MCF 10A (cell line): ENCODE data around the gene OCEL1. TPM values are rescaled to one million over a fixed set of nuclear protein-coding genes. Genes with fewer than 3 reads are reported as not detected.
A peak's percentile ranks its signal among the peaks of the same experiment; 100 is the strongest.

Source experiments
- BruUV-seq: library from RNA; stranded (reverse); fragments of 400-500 nt; replicated peaks from 2 replicates; lab custom pipeline; 2021; lab: Mats Ljungman, UMichigan
- CTCF ChIA-PET: fragments of 300-600 bp; sonication (Branson Sonifier 250); formaldehyde crosslinking; extraction: SDS; loops from one replicate; lab custom pipeline; 2021; ENCODE audit warnings: antibody characterized with exemption, inconsistent platforms; lab: Yijun Ruan, JAX
- POLR2A ChIA-PET: fragments of 300-600, 350-650 bp; sonication (Branson Sonifier 250); formaldehyde crosslinking; extraction: SDS; loops from one replicate; lab custom pipeline; 2020; ENCODE audit warnings: antibody characterized with exemption, inconsistent platforms; lab: Yijun Ruan, JAX
- DNase-seq: peaks from one replicate; pipeline ENCODE4 v3.0.0-alpha.2; 2018; ENCODE audit not compliant: unreplicated experiment
- H3K27ac Mint-ChIP-seq: one replicate; pipeline ENCODE4 v1.8.0; 2022; ENCODE audit warnings: mild to moderate bottlenecking, low read depth, mixed read lengths; ENCODE audit not compliant: unreplicated experiment
- H3K27me3 Mint-ChIP-seq: one replicate; pipeline ENCODE4 v1.8.0; 2022; ENCODE audit warnings: mixed read lengths; ENCODE audit not compliant: insufficient read depth, unreplicated experiment
- H3K36me3 Mint-ChIP-seq: one replicate; pipeline ENCODE4 v1.8.0; 2022; ENCODE audit warnings: mild to moderate bottlenecking, moderate library complexity, mixed read lengths; ENCODE audit not compliant: insufficient read depth, unreplicated experiment
- H3K4me1 Mint-ChIP-seq: one replicate; pipeline ENCODE4 v1.8.0; 2022; ENCODE audit warnings: mixed read lengths; ENCODE audit not compliant: insufficient read depth, unreplicated experiment
- H3K4me3 Mint-ChIP-seq: one replicate; pipeline ENCODE4 v1.8.0; 2022; ENCODE audit warnings: mild to moderate bottlenecking, moderate library complexity, mixed read lengths; ENCODE audit not compliant: unreplicated experiment
- H3K9me3 Mint-ChIP-seq: one replicate; pipeline ENCODE4 v1.8.0; 2022; ENCODE audit warnings: mixed read lengths; ENCODE audit not compliant: unreplicated experiment
- intact Hi-C: fragments of 100-400 bp; cut with micrococcal nuclease; formaldehyde crosslinking; loops from 2 replicates; pipeline ENCODE4 v1.14.1; 2022
- total RNA-seq: library from RNA; stranded (reverse); gene quantifications from 2 replicates; pipeline ENCODE4 v1.2.3, GENCODE V29; 2022
- TF ChIP-seq, protein P1 (sequence below): fragments of 200-600 bp; IDR thresholded peaks from one replicate; pipeline ENCODE4 v1.8.0; 2022; ENCODE audit warnings: antibody characterized with exemption, mild to moderate bottlenecking; ENCODE audit not compliant: unreplicated experiment

OCEL1 gene
- total RNA-seq, 1 experiment from 2014 or later, result 14.3 TPM

DNA sequence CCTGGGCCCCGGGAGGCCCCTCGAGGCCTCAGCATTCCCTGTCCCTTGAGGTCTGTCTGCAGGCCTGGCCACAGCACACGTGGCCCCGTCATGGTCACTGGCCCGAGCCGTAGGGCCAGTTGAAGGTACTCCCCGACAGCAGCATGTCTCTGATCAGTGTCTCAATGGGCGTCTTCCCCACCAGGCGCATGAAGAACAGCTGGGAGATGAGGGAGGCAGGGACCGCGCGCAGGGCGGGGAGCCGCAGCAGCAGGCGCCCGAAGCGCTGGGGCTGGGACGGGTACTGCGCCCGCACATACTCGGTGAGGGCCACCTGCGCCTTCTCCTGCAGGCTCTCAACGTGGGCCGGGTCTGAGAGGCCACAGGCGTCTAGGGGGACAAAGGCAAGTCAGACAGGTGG, 6.2 kb downstream of the OCEL1 start:
- no peak for DNase-seq
- H3K4me1 Mint-ChIP-seq, result no peaks in the 10 kb centered on the region
- H3K27ac Mint-ChIP-seq, result no peak overlapping the region
- H3K9me3 Mint-ChIP-seq, result no peaks in the 10 kb centered on the region
- BruUV-seq, result no TSS peak
- H3K4me3 Mint-ChIP-seq, result no peak overlapping the region
- intact Hi-C loops, result no loop called here
- ChIA-PET CTCF (interaction anchor here (0.6 kb wide), 1 partner anchor 553 kb away, joined by 3 read pairs; no protein-coding TSS in a partner anchor), POLR2A (no interaction called here)
- peaks cover 43% of the 10 kb centered on the region for H3K36me3 Mint-ChIP-seq
- H3K27me3 Mint-ChIP-seq, result no peaks in the 10 kb centered on the region
- TF ChIP-seq, protein P1, sequence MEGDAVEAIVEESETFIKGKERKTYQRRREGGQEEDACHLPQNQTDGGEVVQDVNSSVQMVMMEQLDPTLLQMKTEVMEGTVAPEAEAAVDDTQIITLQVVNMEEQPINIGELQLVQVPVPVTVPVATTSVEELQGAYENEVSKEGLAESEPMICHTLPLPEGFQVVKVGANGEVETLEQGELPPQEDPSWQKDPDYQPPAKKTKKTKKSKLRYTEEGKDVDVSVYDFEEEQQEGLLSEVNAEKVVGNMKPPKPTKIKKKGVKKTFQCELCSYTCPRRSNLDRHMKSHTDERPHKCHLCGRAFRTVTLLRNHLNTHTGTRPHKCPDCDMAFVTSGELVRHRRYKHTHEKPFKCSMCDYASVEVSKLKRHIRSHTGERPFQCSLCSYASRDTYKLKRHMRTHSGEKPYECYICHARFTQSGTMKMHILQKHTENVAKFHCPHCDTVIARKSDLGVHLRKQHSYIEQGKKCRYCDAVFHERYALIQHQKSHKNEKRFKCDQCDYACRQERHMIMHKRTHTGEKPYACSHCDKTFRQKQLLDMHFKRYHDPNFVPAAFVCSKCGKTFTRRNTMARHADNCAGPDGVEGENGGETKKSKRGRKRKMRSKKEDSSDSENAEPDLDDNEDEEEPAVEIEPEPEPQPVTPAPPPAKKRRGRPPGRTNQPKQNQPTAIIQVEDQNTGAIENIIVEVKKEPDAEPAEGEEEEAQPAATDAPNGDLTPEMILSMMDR, result no peak

DNA sequence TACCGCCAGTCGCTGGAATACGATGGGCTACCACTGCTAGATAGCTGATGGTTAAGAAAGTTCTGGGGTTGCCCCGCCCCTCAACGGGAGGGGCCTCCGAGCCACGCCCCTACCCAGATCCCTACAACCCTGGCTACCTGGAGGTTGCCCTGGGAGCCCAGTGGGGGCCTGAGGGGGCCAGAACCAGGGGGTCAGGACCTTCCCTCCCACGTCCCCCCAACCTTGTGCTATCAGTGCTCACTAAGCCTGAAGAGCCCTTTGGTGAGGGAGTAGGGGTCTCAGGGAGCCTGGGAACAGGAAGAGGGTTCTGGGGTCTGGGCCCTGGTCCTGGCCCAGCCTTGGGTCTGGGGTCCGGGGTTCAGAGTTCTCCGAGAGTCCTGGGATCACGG, 8.9 kb downstream of the OCEL1 start:
- Mint-ChIP-seq H3K27me3 (no peaks in the 10 kb centered on the region), H3K4me1 (no peaks in the 10 kb centered on the region), H3K36me3 (peaks cover 66% of the 10 kb centered on the region), H3K9me3 (no peaks in the 10 kb centered on the region), H3K27ac (no peak overlapping the region), H3K4me3 (peak overlapping the region; percentile 57)
- intact Hi-C loops, result no loop called here
- BruUV-seq, result no TSS peak
- TF ChIP-seq, protein P1, result no peak
- CTCF ChIA-PET, result interaction anchor here (0.7 to 1.0 kb wide), 4 partner anchors 19 to 453 kb away, joined by 3 to 6 read pairs (median 4); no protein-coding TSS in a partner anchor
- POLR2A ChIA-PET, result interaction anchor here (1.2 to 3.7 kb wide), 4 partner anchors 8 to 29 kb away, joined by 5 to 35 read pairs (median 12); partner anchors contain the start of genes NR2F6, OCEL1, USE1 and USHBP1
- peak; percentile 67 for DNase-seq

DNA sequence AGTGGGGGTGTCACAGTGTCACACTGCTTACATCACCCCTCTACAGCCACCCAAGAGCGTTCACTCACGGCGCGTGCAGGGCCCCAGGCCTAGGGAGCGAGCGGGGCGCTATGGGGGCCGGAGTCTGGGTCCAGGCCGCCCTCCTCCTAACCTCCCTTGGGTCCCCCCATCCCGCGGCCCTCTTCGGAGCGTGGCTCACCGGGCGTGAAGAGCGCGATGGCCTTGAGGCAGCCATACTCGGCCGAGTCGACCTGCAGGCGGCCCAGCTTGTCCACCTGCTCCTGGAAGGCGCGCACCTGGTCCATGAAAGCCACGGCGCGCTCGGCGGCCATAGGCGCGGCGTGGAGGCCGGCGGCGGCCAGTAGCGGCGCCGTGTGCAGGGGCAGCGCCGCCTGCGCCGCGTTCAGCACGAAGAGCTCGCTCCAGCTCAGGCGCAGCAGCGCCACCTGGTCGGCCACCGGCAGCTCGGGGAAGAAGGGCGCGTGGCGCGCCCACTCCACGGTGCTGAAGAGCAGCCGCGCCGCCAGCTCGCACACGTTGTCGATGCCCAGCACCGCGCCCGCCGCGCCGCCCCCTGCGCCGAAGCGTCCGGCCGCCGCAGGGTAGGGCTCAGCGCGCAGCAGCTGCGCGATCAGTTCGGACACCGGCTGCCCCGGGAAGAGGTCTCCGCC, 9.4 kb downstream of the OCEL1 start:
- TF ChIP-seq, protein P1, result peak; percentile 20
- no peaks in the 10 kb centered on the region for H3K27me3 Mint-ChIP-seq
- no peaks in the 10 kb centered on the region for H3K4me1 Mint-ChIP-seq
- H3K36me3 Mint-ChIP-seq, result peaks cover 69% of the 10 kb centered on the region
- ChIA-PET POLR2A (interaction anchor here (0.8 to 3.7 kb wide), 4 partner anchors 9 to 57 kb away, joined by 3 to 35 read pairs (median 12); partner anchors contain the start of genes NR2F6, OCEL1 and USE1), CTCF (interaction anchor here (0.5 to 1.0 kb wide), 4 partner anchors 20 to 453 kb away, joined by 3 to 5 read pairs (median 4); no protein-coding TSS in a partner anchor)
- peak; percentile 32 for DNase-seq
- no peak overlapping the region for H3K27ac Mint-ChIP-seq
- no peaks in the 10 kb centered on the region for H3K9me3 Mint-ChIP-seq
- H3K4me3 Mint-ChIP-seq, result peak overlapping the region; percentile 57
- intact Hi-C loops, result no loop called here
- BruUV-seq, result no TSS peak
